AG04450 (cell line): Measurements from ENCODE around the gene GPR132. TPM values are rescaled to one million over a fixed set of nuclear protein-coding genes. Genes with fewer than 3 reads are reported as not detected.
"Not testable (repeated sequence)": the region's sequence is repeated elsewhere in the genome, so short reads cannot be mapped to it uniquely, and the experiment has no call there.

ENCODE experiments used
- CTCF ChIA-PET: fragments of 300-600, 350-600 bp; formaldehyde crosslinking; extraction: SDS; loops from one replicate; lab custom pipeline; 2022; ENCODE audit warnings: antibody characterized with exemption, inconsistent platforms; lab: Charles Lee
- POLR2A ChIA-PET: fragments of 350-600 bp; formaldehyde crosslinking; extraction: SDS; loops from one replicate; lab custom pipeline; 2021; ENCODE audit warnings: antibody characterized with exemption, inconsistent platforms; lab: Yijun Ruan, JAX
- DNase-seq: peaks from one replicate; pipeline ENCODE4 v3.0.0-alpha.2; 2011; ENCODE audit warnings: low read depth, low spot score
- H3K27ac ChIP-seq: one replicate; pipeline ENCODE4 v1.5.1; 2012; ENCODE audit warnings: low read depth, low read length, control low read depth
- H3K27me3 ChIP-seq: one replicate; pipeline ENCODE4 v1.6.0; 2012; ENCODE audit warnings: low read length; ENCODE audit not compliant: control insufficient read depth, insufficient read depth
- H3K4me3 ChIP-seq: 2 replicates; pipeline ENCODE4 v1.5.1; 2011; ENCODE audit warnings: mild to moderate bottlenecking, low read depth, low read length, control low read depth
- H3K9me3 ChIP-seq: 2 replicates; pipeline ENCODE4 v1.5.1; 2012; ENCODE audit warnings: low read length; ENCODE audit not compliant: control insufficient read depth, insufficient read depth
- CTCF ChIP-seq: IDR thresholded peaks from 2 replicates; pipeline ENCODE4 v1.5.1; 2011; ENCODE audit warnings: low read depth, low read length, control low read depth, inconsistent platforms
- polyA minus RNA-seq: library from RNA; depleted of rRNA, polyadenylated mRNA; stranded (reverse); fragments of >200 nt; gene quantifications from 2 replicates; pipeline ENCODE4 v1.2.3, GENCODE V29; 2011; rRNA and poly(A)+ RNA removed
- polyA plus RNA-seq: library from polyadenylated mRNA; depleted of rRNA; stranded (reverse); fragments of >200 nt; gene quantifications from 2 replicates; pipeline ENCODE4 v1.2.3, GENCODE V29; 2011; rRNA removed

GPR132 gene
- polyA plus RNA-seq: 0.07 and 0.14 TPM in 2 replicates
- polyA minus RNA-seq: not detected in 2 replicates

GRCh38 chr14:105065280-105066228 lies at the start of gene GPR132:
TSS of gene GPR132 (minus strand) at chr14:105065430. CDS start at chr14:105055420, 10,010 bp downstream.
- TF ChIP-seq CTCF: no peak
- Histone ChIP-seq H3K4me3 (no peak within 1 kb of the TSS), H3K9me3 (no peaks in the 10 kb centered on the region; the same call in 1 of the 2 replicates), H3K27me3 (peaks cover 4% of the 10 kb centered on the region), H3K27ac (no peak within 1 kb of the TSS)
- CTCF ChIA-PET: interaction anchor here (0.6 to 0.9 kb wide), 2 partner anchors 20 to 201 kb away, joined by 3 to 6 read pairs; no protein-coding TSS in a partner anchor
- POLR2A ChIA-PET: no interaction called here
- DNase-seq: no peak

GRCh38 chr14:105109243-105109642 lies 44.0 kb upstream of the GPR132 start:
- H3K27ac ChIP-seq, CTCF ChIA-PET, POLR2A ChIA-PET, H3K4me3 ChIP-seq, DNase-seq, H3K9me3 ChIP-seq: not testable (repeated sequence)
- peaks cover 18% of the 10 kb centered on the region for H3K27me3 ChIP-seq

GRCh38 chr14:105108516-105108864 lies 43.3 kb upstream of the GPR132 start:
- H3K27me3 ChIP-seq: peaks cover 18% of the 10 kb centered on the region
- no peak for TF ChIP-seq CTCF
- no peak for DNase-seq
- no peak overlapping the region for H3K27ac ChIP-seq
- ChIA-PET POLR2A (no interaction called here), CTCF (interaction anchor here (0.5 to 1.0 kb wide), 2 partner anchors 18 to 212 kb away, joined by 3 to 4 read pairs; no protein-coding TSS in a partner anchor)
- H3K4me3 ChIP-seq: no peak overlapping the region
- no peaks in the 10 kb centered on the region for H3K9me3 ChIP-seq

GRCh38 chr14:105107781-105108515 lies 42.7 kb upstream of the GPR132 start:
- POLR2A ChIA-PET: interaction anchor here (0.7 kb wide), 1 partner anchor 119 kb away, joined by 10 read pairs; no protein-coding TSS in a partner anchor
- TF ChIP-seq CTCF: no peak
- Histone ChIP-seq H3K9me3 (no peaks in the 10 kb centered on the region), H3K27me3 (peaks cover 23% of the 10 kb centered on the region), H3K27ac (no peak overlapping the region), H3K4me3 (no peak overlapping the region)
- CTCF ChIA-PET: interaction anchor here (0.5 to 1.0 kb wide), 4 partner anchors 18 to 1147 kb away, joined by 3 to 5 read pairs (median 4); no protein-coding TSS in a partner anchor
- DNase-seq: no peak

- Histone ChIP-seq H3K9me3 (no peaks in the 10 kb centered on the region), H3K27ac (no peak overlapping the region), H3K27me3 (peaks cover 26% of the 10 kb centered on the region), H3K4me3 (no peak overlapping the region)
- CTCF ChIA-PET: interaction anchor here (0.7 to 1.0 kb wide), 2 partner anchors 17 to 1148 kb away, joined by 3 read pairs; no protein-coding TSS in a partner anchor
- POLR2A ChIA-PET: no interaction called here
- no peak for TF ChIP-seq CTCF
- DNase-seq: no peak
Measured at GRCh38 chr14:105107351-105107750, 42.1 kb upstream of the GPR132 start.
